Right renal cortex interstitium (tissue), 3 donors: ENCODE data around the gene RD3L. TPM values are rescaled to one million over a fixed set of nuclear protein-coding genes. Genes with fewer than 3 reads are reported as not detected.

Experiments used
- DNase-seq, 3 donors: peaks; one replicate each; pipeline ENCODE4 v3.0.0-alpha.2; 2013; ENCODE audit warnings: low read depth in 3 of 3, low spot score in 2 of 3
- polyA plus RNA-seq, 3 donors: library from polyadenylated mRNA; unstranded; fragments of 120-200 nt; gene quantifications; one replicate each; pipeline ENCODE4 v1.2.1, GENCODE V29; 2013; ENCODE audit not compliant: insufficient read length in 3 of 3

RD3L gene
- polyA plus RNA-seq, 3 donors: 0.14 TPM; not detected in 2

DNA sequence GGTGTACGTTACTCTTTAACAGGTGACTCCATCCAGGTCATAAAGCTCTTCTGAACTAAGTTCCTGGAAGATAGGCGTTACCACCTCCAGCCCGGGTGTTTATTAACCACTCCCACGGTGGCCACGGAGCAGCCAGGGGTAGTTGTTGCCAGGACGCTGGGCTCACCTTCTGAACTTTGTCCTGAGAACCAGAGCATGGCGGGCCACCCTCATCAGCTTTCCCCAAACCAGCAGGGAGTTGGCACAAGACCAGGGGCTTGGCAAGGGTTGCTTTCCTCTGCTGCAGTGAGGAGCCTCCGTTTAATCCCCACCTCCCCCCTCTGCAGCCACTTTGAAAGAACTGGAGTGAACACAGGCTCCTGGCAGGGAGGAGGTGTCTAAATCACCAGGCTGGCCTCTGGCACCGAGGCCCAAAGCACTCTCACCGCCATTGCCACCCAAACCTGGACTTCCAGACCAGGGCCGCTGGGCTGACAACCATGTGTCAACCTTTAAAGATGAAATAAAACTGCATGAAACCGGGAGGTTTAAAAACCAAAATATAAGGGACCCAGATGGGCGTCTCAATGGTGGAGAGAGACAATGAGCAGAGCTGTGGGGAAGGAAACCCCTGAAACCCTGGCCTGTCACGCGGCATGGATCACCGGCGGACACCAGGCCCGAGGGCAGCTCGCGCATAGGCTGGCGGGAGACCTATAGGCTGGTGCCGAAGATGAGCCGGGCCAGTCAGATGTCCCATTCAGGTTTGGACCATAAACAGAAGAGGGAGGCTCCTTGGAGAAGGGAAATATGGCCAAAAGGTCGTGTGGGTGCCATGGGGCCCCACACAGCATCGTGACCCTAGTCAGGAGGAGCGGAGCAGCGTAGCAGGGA lies 45.0 kb downstream of the RD3L start:
- no peak for DNase-seq

DNA sequence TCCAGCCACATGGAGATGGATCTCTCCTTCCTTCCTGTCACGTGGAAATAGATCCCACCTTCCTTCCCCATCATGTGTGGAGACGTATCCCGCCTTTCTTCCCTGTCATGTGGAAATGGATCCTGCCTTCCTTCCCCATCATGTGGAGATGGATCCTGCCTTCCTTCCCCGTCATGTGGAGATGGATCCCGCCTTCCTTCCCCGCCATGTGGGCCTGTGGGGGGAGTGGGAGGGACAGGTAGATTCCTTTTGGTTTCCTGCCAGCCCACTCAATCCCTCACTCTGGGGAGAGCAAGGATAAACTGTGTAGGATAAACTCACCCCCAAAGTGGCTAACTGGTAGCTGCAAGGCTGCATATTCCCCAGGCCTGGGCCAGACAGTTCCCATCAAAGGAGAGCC lies 45.8 kb downstream of the RD3L start:
- DNase-seq: no peak

DNA sequence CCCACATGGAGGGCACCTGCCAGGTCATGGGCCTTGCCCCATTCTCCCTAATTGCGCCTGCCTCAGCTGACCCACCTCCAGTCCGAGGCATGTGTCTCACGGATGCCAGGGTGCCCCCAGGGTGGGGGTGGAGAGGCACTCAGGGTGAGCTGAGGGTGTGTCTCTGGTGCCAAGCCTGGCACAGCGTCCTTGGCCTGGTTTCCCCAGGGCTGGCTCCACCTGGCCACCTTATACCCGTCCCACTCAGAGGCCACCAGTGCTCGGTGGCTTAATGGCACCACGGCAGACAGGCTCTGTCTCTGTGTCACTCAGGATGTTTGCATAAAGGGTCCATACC lies 47.6 kb downstream of the RD3L start:
- DNase-seq: no peak

DNA sequence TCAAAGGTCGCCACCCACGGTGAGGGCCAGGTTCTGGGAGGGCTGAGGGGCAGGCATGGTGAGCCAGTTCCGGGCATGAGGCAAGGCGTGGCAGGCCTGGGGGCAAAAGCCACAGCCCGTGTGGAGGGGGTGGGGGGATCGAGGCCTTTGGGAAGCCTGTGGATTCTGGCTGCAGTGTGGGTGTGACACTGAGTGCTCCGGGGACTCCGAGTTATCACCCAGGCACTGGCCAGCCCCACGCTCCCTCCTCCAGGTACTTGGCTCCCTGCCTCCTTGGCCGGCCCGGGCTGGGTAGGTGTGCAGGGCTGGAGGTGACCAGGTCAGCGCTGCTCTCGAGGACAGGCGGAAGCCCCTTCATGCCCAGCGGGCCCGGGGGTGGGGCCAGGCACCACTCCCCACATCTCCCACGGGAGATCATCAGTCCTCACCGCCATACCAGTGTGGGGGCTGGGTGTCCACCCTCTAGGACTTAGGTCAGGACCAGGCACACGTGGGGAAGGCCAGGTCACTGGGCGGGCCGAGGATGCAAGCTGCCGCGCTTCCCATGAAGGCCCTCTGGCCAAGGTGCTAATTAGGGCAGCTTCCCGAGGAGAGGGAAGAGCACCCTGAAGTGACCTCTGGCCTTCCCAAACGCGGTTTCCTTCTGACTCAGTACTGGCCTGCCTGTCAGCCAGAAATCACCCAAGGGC lies 48.2 kb downstream of the RD3L start:
- DNase-seq: no peak

DNA sequence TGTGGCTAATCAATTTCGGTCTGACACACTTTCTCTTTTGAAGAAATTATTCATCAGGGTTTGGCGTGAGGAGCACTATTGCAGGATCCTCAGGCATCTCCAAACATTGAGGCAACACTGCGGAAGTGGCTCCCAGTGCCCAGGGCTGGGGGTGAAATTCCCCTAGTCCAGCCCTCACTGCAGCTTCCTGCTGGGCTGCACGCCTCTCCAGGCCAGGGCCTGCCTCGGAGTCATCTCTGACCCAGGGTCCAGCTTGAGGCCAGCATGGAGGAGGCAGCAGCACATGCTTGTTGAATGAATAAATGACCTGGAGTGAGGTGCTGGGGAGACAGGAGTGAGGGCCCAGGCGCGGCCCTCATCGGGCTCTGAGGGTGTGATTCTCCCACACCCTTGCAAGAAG lies 50.1 kb downstream of the RD3L start:
- DNase-seq: no peak

DNA sequence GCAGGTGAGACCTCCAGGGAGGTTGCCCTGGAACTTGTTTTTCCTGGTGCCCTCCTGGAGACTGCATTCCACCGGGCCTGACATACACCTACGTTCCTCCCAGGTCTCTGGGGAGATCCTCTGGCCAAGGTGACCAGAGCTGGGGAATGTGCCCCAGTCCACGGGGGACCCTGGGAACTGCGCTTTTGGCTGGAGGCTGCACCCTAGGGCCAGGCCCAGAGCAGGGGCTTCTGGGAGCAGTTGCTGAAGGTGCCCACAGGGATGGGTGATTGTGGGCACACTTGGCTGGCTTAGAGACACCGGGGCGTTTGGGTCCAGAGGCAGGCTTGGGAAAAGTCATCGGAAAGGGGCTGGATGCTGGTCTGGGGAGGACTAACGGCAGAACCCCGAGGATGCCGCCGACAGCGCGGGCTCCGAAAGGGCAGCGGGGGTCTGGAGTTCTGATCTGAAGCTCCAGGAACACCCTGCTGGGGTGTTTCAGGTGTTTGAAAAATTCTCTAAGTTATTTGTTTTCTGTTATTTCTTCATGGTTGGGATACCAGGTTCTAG lies 50.6 kb downstream of the RD3L start:
- no peak for DNase-seq

DNA sequence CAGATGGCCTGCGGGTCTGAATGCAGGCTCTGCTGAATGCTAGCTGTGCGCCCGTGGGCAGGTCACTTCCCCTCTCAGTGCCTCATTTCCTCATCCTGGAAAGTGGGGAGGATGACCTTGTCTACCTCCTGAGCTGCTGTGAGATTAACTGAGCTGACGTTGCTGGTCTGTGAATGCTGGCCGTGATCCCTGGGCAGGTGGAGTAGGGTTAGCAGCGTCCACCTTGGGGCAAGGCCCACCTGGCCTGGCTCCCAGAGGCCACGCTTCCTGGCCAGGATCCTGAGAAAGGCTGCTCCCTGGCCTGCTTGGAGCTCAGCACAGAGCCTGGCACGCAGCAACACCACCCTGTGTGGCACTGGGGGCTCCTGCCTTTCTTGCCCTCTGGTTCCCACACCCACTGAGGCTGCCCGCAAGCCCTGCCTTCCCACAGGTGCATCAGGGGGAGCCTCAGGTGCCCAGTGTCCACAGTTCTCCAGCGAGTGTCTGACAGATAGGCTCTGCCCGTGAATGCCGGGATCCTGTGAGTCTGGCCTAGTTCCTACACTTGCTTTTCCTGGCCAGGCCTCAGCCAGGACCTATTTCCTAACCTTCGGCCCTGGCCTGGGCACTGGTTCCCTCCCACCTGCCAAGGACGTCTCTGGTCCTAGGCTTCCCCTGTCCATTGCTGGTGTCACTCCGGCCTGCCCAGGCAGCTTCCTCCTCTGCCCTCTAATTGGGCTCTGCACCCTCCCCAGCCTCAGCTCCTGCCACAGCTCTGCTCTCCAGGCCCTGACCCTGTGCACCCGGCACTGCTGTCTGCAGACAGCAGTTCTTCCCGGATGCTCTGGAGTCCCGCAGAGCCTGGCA lies 51.3 kb downstream of the RD3L start:
- DNase-seq: no peak

Other genes with a start within 250 kb of the RD3L start
- 10 to 100 TPM; 11.3 to 13.5 (median 12.2) TPM for gene XRCC3, start 227.1 kb downstream of the RD3L start, polyA plus RNA-seq
- gene ZFYVE21, start 226.7 kb downstream of the RD3L start, polyA plus RNA-seq: 10 to 100 TPM; 48.7 to 53.6 (median 49.6) TPM
- 10 to 100 TPM; 28.4 to 30.9 (median 29.4) TPM for gene PPP1R13B, start 95.0 kb downstream of the RD3L start, polyA plus RNA-seq
- gene TDRD9, start 14.1 kb downstream of the RD3L start, polyA plus RNA-seq: 1 to 10 TPM; 2.4 to 3.6 (median 2.7) TPM
- gene ASPG, start 143.2 kb upstream of the RD3L start, polyA plus RNA-seq: 10 to 100 TPM in 2 of 3 donors, 1 to 10 TPM in 1; 9.6 to 11.0 (median 10.8) TPM
- 1 to 10 TPM; 5.7 to 9.1 (median 9.1) TPM for gene KIF26A, start 196.1 kb upstream of the RD3L start, polyA plus RNA-seq